Ectodermal cell (in vitro differentiated cells): ENCODE results near the gene NEU3.
"Not testable (repeated sequence)": the region's sequence is repeated elsewhere in the genome, so short reads cannot be mapped to it uniquely, and the experiment has no call there.

Experiments used
- H3K27ac ChIP-seq: 2 replicates; pipeline ENCODE4 v1.7.0; 2013; ENCODE audit warnings: mild to moderate bottlenecking, low read depth, low read length; ENCODE audit not compliant: insufficient read depth, poor library complexity, severe bottlenecking
- H3K27me3 ChIP-seq: 2 replicates; pipeline ENCODE4 v1.7.0; 2013; ENCODE audit warnings: mild to moderate bottlenecking, low read length; ENCODE audit not compliant: insufficient read depth, control insufficient read depth, poor library complexity, severe bottlenecking
- H3K36me3 ChIP-seq: one replicate; pipeline ENCODE4 v1.7.0; 2013; ENCODE audit warnings: low read length; ENCODE audit not compliant: control insufficient read depth, insufficient read depth
- H3K4me1 ChIP-seq: one replicate; pipeline ENCODE4 v1.7.0; 2013; ENCODE audit warnings: low read length; ENCODE audit not compliant: control insufficient read depth, insufficient read depth
- H3K4me3 ChIP-seq: 2 replicates; pipeline ENCODE4 v1.7.0; 2013; ENCODE audit warnings: low read depth, low read length, control low read depth; ENCODE audit not compliant: insufficient read depth
- H3K9me3 ChIP-seq: 2 replicates; pipeline ENCODE4 v1.7.0; 2013; ENCODE audit warnings: mild to moderate bottlenecking, low read length, moderate library complexity; ENCODE audit not compliant: control insufficient read depth
- WGBS, 2 experiments: methylation state at CpG; one replicate each; pipeline ENCODE4 v1.1.7; 2013; ENCODE audit warnings: missing lambda C conversion rate in 2 of 2; 5-methylcytosine and 5-hydroxymethylcytosine counted together

The NEU3 gene

GRCh38 chr11:74953451-74953850, 35.3 kb upstream of the NEU3 start:
- H3K4me1 ChIP-seq, result no peaks in the 10 kb centered on the region
- H3K9me3 ChIP-seq, result no peaks in the 10 kb centered on the region
- H3K36me3 ChIP-seq, result no peaks in the 10 kb centered on the region
- no peak overlapping the region for H3K4me3 ChIP-seq
- H3K27ac ChIP-seq, result no peak overlapping the region
- H3K27me3 ChIP-seq, result no peaks in the 10 kb centered on the region
- WGBS, 2 experiments, result 97 to 100% methylated on average over 2 to 5 of the region's 5 CpGs

DNA sequence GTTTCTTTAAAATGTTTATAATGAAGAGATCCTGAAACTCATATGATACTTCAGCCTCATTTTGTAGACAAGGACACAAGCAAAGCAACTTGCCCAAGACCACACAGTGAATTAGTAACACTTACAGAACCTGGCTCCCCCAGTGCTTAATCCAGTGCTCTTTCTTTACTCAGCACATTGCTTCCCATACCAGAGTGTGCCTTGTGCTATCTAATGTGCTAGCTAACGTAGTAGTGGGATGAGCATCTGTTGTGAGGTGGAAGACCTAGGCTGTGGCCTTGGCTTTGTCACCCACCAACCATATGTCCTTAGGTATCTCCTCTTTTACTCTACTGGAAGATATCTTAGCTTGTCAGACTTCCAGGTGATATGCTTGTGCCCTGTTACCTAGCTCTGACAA, 34.5 kb upstream of the NEU3 start:
- Histone ChIP-seq H3K4me3 (no peak overlapping the region), H3K27ac (no peak overlapping the region), H3K27me3 (no peaks in the 10 kb centered on the region), H3K4me1 (no peaks in the 10 kb centered on the region), H3K36me3 (no peaks in the 10 kb centered on the region), H3K9me3 (no peaks in the 10 kb centered on the region)
- 88% methylated on average over 1 of the region's 1 CpG; no CpG with 5 or more reads in 1 of the 2 experiments for WGBS, 2 experiments

- WGBS, 2 experiments, result 89 to 94% methylated on average over 4 of the region's 4 CpGs
- H3K27ac ChIP-seq, result no peak overlapping the region
- H3K4me3 ChIP-seq, result no peak overlapping the region
Measured at GRCh38 chr11:74956397-74957015, 32.2 kb upstream of the NEU3 start.

DNA sequence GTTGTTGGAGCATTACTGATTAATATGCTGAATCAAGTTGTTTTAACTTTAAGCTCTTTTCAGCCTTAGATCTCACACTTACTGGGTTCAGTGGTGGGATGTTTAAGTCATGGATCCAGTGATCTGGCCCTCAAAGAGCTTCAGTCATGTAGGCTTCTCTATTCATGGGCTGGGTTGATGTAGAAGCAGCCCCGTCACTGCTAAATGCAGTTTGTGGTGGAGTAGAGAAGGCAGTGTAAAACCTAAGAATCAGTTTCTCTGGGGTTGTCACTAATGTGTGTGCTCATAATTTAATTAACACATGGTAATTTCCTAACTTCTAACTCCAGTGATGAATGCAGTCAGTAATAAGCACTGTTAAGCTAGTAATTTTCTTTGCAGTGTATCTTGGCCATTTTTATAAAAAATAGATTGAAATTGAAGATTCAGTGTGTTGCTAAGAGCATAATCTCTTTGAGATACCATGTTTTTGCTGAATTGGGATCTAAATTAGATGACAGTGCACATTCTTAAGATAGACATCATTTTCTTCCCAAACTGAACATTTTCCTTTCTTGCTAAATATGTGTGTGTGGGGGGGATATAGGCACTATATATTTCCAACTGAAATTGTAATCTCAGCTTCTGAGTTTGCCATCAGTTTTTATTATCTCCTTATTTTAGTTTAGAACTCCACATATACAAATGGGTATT, 30.6 kb upstream of the NEU3 start:
- Histone ChIP-seq H3K4me1 (no peaks in the 10 kb centered on the region), H3K27ac (no peak overlapping the region), H3K9me3 (no peaks in the 10 kb centered on the region), H3K36me3 (peaks cover 7% of the 10 kb centered on the region), H3K4me3 (no peak overlapping the region), H3K27me3 (no peaks in the 10 kb centered on the region)
- 95 to 100% methylated on average over 1 of the region's 1 CpG for WGBS, 2 experiments

More at GRCh38 chr11:74956397-74957015, 32.2 kb upstream of the NEU3 start:
- H3K36me3 ChIP-seq, result peaks cover 3% of the 10 kb centered on the region
- no peaks in the 10 kb centered on the region for H3K27me3 ChIP-seq
- no peaks in the 10 kb centered on the region for H3K9me3 ChIP-seq
- H3K4me1 ChIP-seq, result no peaks in the 10 kb centered on the region

- H3K9me3 ChIP-seq, H3K4me3 ChIP-seq, H3K4me1 ChIP-seq, H3K27me3 ChIP-seq, H3K36me3 ChIP-seq, H3K27ac ChIP-seq: not testable (repeated sequence)
- WGBS, 2 experiments, result 86 to 92% methylated on average over 6 of the region's 6 CpGs
Measured at GRCh38 chr11:74960128-74960527, 28.6 kb upstream of the NEU3 start.

GRCh38 chr11:74966651-74967050, 22.1 kb upstream of the NEU3 start:
- H3K27ac ChIP-seq, result no peak overlapping the region
- no peaks in the 10 kb centered on the region for H3K27me3 ChIP-seq
- no peaks in the 10 kb centered on the region for H3K4me1 ChIP-seq
- H3K4me3 ChIP-seq, result no peak overlapping the region
- WGBS, 2 experiments, result 94 to 95% methylated on average over 5 of the region's 5 CpGs
- H3K36me3 ChIP-seq, result peaks cover 10% of the 10 kb centered on the region
- H3K9me3 ChIP-seq, result no peaks in the 10 kb centered on the region

GRCh38 chr11:74970852-74971395, 17.8 kb upstream of the NEU3 start:
- 88 to 100% methylated on average over 1 of the region's 1 CpG for WGBS, 2 experiments
- Histone ChIP-seq H3K4me1 (no peaks in the 10 kb centered on the region), H3K27me3 (no peaks in the 10 kb centered on the region), H3K36me3 (peaks cover 10% of the 10 kb centered on the region), H3K4me3 (no peak overlapping the region), H3K9me3 (no peaks in the 10 kb centered on the region), H3K27ac (no peak overlapping the region)

DNA sequence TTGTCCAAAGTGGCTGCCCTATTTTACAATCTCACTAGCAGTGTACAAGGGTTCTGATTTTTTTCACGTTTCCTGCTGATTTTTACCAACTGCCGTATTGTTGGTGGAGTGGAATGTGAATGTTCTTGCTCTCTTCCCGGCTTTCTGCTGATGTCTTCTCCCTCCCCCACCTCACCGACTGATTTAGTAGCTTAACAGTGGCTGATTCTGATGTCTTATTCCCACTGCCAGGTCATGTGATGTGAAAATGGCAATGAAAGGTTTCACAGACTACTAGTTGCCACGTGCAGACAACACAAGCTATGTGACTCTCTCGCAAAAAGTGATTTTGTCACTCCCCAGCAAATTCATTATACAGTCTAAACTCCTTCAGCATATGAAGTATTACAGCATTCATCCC, 17.3 kb upstream of the NEU3 start:
- Histone ChIP-seq H3K27ac (no peak overlapping the region), H3K36me3 (peaks cover 10% of the 10 kb centered on the region), H3K9me3 (no peaks in the 10 kb centered on the region), H3K27me3 (no peaks in the 10 kb centered on the region), H3K4me1 (no peaks in the 10 kb centered on the region), H3K4me3 (no peak overlapping the region)
- WGBS, 2 experiments, result 94 to 100% methylated on average over 2 to 6 of the region's 6 CpGs

DNA sequence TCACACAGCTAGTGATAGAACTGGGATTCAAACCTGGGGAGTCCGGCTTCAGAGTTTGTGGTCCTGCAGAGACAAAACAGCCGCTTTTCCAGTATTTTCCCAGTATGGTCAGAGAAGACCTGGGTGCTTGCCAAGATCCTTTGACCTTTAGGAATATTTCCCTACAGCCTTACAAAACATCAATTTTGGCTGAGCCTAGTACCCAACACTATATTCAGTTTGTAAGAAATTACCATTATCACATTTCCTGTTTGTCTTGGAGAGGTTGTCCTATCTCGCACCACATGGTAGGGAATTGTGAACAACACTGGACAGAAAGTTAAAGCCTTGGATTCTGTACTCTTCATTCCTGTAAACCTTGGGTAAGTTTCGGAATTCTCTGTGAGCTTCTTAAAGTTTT, 10.7 kb upstream of the NEU3 start:
- H3K36me3 ChIP-seq, result peaks cover 7% of the 10 kb centered on the region
- H3K27ac ChIP-seq, result no peak overlapping the region
- H3K4me3 ChIP-seq, result no peak overlapping the region
- no peaks in the 10 kb centered on the region for H3K27me3 ChIP-seq
- no peaks in the 10 kb centered on the region for H3K4me1 ChIP-seq
- WGBS, 2 experiments, result 93 to 97% methylated on average over 4 of the region's 4 CpGs
- no peaks in the 10 kb centered on the region for H3K9me3 ChIP-seq

GRCh38 chr11:74980634-74981033, 8.1 kb upstream of the NEU3 start:
- Histone ChIP-seq H3K9me3 (no peaks in the 10 kb centered on the region), H3K4me3 (no peak overlapping the region), H3K4me1 (no peaks in the 10 kb centered on the region), H3K27ac (no peak overlapping the region), H3K36me3 (peaks cover 3% of the 10 kb centered on the region), H3K27me3 (no peaks in the 10 kb centered on the region)
- 95 to 96% methylated on average over 2 of the region's 2 CpGs for WGBS, 2 experiments
